CD1c-positive myeloid dendritic cell (primary cell): Measurements from ENCODE around the gene MAPKAPK5.
"Not testable (repeated sequence)": the region's sequence is repeated elsewhere in the genome, so short reads cannot be mapped to it uniquely, and the experiment has no call there.

Experiments used
- DNase-seq: peaks from one replicate; pipeline ENCODE4 v3.0.0-alpha.2; 2016; ENCODE audit errors: extremely low spot score

MAPKAPK5 gene

GRCh38 chr12:111841750-111842555 is at the start of gene MAPKAPK5:
Gene MAPKAPK5, plus strand, starts transcription at chr12:111842228. Its CDS starts 506 bp downstream, at chr12:111842734.
- peak; percentile 99 for DNase-seq

GRCh38 chr12:111792856-111793235 is 49.2 kb upstream of the MAPKAPK5 start:
- no peak for DNase-seq

- DNase-seq: no peak
Measured at GRCh38 chr12:111798182-111798581, 43.8 kb upstream of the MAPKAPK5 start.

- no peak for DNase-seq
Measured at GRCh38 chr12:111799758-111800157, 42.3 kb upstream of the MAPKAPK5 start.

- no peak for DNase-seq
Measured at GRCh38 chr12:111803038-111803626, 38.9 kb upstream of the MAPKAPK5 start.

- no peak for DNase-seq
Measured at GRCh38 chr12:111803851-111804250, 38.2 kb upstream of the MAPKAPK5 start.

GRCh38 chr12:111806304-111806703 is 35.7 kb upstream of the MAPKAPK5 start:
- no peak for DNase-seq

- no peak for DNase-seq
Measured at GRCh38 chr12:111807232-111807631, 34.8 kb upstream of the MAPKAPK5 start.

GRCh38 chr12:111812881-111813741 is 28.9 kb upstream of the MAPKAPK5 start:
- peak; percentile 85 for DNase-seq

- no peak for DNase-seq
Measured at GRCh38 chr12:111816065-111816615, 25.9 kb upstream of the MAPKAPK5 start.

GRCh38 chr12:111816898-111817297 is 25.1 kb upstream of the MAPKAPK5 start:
- not testable (repeated sequence) for DNase-seq

GRCh38 chr12:111818340-111818739 is 23.7 kb upstream of the MAPKAPK5 start:
- DNase-seq: no peak

- no peak for DNase-seq
Measured at GRCh38 chr12:111819191-111820158, 22.6 kb upstream of the MAPKAPK5 start.

GRCh38 chr12:111820828-111821227 is 21.2 kb upstream of the MAPKAPK5 start:
- DNase-seq: not testable (repeated sequence)

GRCh38 chr12:111822886-111823285 is 19.1 kb upstream of the MAPKAPK5 start:
- peak; percentile 43 for DNase-seq

GRCh38 chr12:111823891-111824290 is 18.1 kb upstream of the MAPKAPK5 start:
- DNase-seq: no peak

- peak; percentile 24 for DNase-seq
Measured at GRCh38 chr12:111824312-111824711, 17.7 kb upstream of the MAPKAPK5 start.

- DNase-seq: no peak
Measured at GRCh38 chr12:111825509-111825908, 16.5 kb upstream of the MAPKAPK5 start.

GRCh38 chr12:111826316-111826715 is 15.7 kb upstream of the MAPKAPK5 start:
- DNase-seq: no peak

- DNase-seq: peak; percentile 58
Measured at GRCh38 chr12:111826992-111827391, 15.0 kb upstream of the MAPKAPK5 start.

- DNase-seq: no peak
Measured at GRCh38 chr12:111827907-111828306, 14.1 kb upstream of the MAPKAPK5 start.
